ENCODE results near the gene RFTN1.
A peak's percentile ranks its signal among the peaks of the same experiment; 100 is the strongest.

RFTN1 gene

GRCh38 chr3:16322189-16322588 lies 191.3 kb downstream of the RFTN1 start:
- DNase-seq (ENCODE audit: low spot score) = no peak
- in situ Hi-C loops (cut with MboI; ENCODE audit: low pct_unique_long_range_greater_than_20kb, low sequenced_read_pairs, unreplicated experiment) = no loop called here
- TF ChIP-seq, protein P1, sequence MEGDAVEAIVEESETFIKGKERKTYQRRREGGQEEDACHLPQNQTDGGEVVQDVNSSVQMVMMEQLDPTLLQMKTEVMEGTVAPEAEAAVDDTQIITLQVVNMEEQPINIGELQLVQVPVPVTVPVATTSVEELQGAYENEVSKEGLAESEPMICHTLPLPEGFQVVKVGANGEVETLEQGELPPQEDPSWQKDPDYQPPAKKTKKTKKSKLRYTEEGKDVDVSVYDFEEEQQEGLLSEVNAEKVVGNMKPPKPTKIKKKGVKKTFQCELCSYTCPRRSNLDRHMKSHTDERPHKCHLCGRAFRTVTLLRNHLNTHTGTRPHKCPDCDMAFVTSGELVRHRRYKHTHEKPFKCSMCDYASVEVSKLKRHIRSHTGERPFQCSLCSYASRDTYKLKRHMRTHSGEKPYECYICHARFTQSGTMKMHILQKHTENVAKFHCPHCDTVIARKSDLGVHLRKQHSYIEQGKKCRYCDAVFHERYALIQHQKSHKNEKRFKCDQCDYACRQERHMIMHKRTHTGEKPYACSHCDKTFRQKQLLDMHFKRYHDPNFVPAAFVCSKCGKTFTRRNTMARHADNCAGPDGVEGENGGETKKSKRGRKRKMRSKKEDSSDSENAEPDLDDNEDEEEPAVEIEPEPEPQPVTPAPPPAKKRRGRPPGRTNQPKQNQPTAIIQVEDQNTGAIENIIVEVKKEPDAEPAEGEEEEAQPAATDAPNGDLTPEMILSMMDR (IDR thresholded peaks at IDR 0.05; ENCODE audit: extremely low read depth, insufficient read depth, missing control alignments) = no peak

DNA sequence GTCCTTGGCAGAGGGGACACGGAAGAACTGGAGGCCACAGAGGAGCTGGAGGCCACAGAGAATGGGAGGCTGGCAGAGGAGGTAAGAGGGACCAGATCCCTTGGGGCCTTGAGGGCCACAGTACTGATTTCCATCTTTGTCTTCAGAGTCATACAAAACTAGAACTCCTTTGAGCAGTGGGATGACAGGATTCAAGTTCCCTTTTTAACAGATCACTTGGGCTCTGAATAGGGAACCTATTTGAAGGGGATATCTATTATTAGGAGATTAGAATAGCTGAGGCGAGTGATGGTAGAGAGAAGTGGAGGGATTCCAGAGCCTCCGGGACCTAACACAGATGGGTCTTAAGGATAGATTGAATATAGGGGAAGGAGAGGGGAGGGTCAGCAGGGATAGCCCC lies 192.8 kb downstream of the RFTN1 start:
- no peak for DNase-seq (ENCODE audit: low spot score)
- in situ Hi-C loops (cut with MboI; ENCODE audit: low pct_unique_long_range_greater_than_20kb, low sequenced_read_pairs, unreplicated experiment) = no loop called here
- TF ChIP-seq, protein P1 (IDR thresholded peaks at IDR 0.05; ENCODE audit: extremely low read depth, insufficient read depth, missing control alignments) = no peak

DNA sequence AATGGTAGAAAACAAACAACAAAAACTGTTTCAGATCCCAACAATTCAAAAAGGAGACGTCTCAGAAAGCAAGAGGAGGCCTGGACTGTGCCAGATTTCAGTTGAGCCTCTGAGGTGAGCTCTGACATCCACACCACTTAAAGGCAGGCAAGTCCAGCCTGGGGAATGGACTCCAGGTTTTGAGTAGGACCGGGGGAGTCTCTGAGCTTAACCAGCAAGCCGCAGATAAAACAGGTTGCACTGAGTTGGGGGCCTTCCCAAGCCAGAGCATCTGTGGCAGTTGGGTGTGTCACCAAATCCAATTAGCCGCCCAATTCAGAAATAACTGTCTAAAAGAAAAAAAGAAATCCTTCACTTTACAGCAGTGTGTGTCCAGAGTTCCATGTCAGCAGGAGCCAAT lies 193.8 kb downstream of the RFTN1 start:
- DNase-seq (ENCODE audit: low spot score) = no peak
- in situ Hi-C loops (cut with MboI; ENCODE audit: low pct_unique_long_range_greater_than_20kb, low sequenced_read_pairs, unreplicated experiment) = no loop called here
- TF ChIP-seq, protein P1 (IDR thresholded peaks at IDR 0.05; ENCODE audit: extremely low read depth, insufficient read depth, missing control alignments) = no peak

- DNase-seq (ENCODE audit: low spot score) = peak; percentile 40
- TF ChIP-seq, protein P1 (IDR thresholded peaks at IDR 0.05; ENCODE audit: extremely low read depth, insufficient read depth, missing control alignments) = peak; percentile 46
- in situ Hi-C loops (cut with MboI; ENCODE audit: low pct_unique_long_range_greater_than_20kb, low sequenced_read_pairs, unreplicated experiment) = no loop called here
Measured at GRCh38 chr3:16319307-16319706, 194.2 kb downstream of the RFTN1 start.

- in situ Hi-C loops (cut with MboI; ENCODE audit: low pct_unique_long_range_greater_than_20kb, low sequenced_read_pairs, unreplicated experiment) = no loop called here
- DNase-seq (ENCODE audit: low spot score) = no peak
- TF ChIP-seq, protein P1 (IDR thresholded peaks at IDR 0.05; ENCODE audit: extremely low read depth, insufficient read depth, missing control alignments) = no peak
Measured at GRCh38 chr3:16318176-16318575, 195.3 kb downstream of the RFTN1 start.

DNA sequence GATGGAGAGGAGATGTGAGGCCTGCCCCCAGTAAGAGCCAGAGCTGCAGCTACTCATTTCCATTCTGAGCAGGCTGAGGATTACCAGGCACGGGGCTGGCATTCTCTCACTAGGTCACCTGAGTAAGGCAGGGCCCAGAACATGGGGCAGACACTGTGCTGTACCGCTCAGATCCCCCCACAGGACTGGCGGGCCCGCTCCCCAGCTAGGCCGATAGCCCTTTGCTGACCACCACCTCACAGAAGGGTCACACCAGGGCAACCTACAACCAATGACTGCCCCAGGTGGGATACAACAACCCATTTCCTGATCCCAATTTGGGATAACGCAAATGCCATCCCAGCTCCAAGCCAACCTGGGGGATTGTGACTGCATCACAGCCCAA lies 195.9 kb downstream of the RFTN1 start:
- TF ChIP-seq, protein P1 (IDR thresholded peaks at IDR 0.05; ENCODE audit: extremely low read depth, insufficient read depth, missing control alignments) = no peak
- in situ Hi-C loops (cut with MboI; ENCODE audit: low pct_unique_long_range_greater_than_20kb, low sequenced_read_pairs, unreplicated experiment) = no loop called here
- DNase-seq (ENCODE audit: low spot score) = no peak

Data from GM13977 (cell line).